Urothelium cell line (cell line): ENCODE measurements around the gene ASCL3.
"Not testable (repeated sequence)": the region's sequence is repeated elsewhere in the genome, so short reads cannot be mapped to it uniquely, and the experiment has no call there.

Experiments used
- DNase-seq: peaks from one replicate; pipeline ENCODE4 v3.0.0; 2011; ENCODE audit warnings: low spot score, mixed read lengths
- FAIRE-seq: peaks from 2 replicates; lab custom pipeline; 2011; peaks lifted over from hg19 to GRCh38; lab: Jason Lieb, UNC

The ASCL3 gene

GRCh38 chr11:8948886-8949285 is 6.1 kb upstream of the ASCL3 start:
- no peak for DNase-seq
- no peak for FAIRE-seq

- FAIRE-seq (no peak), DNase-seq (no peak)
Measured at GRCh38 chr11:8947230-8947943, 4.6 kb upstream of the ASCL3 start.

GRCh38 chr11:8941341-8942103 is 1.3 kb downstream of the ASCL3 start:
- DNase-seq = no peak
- no peak for FAIRE-seq

- no peak for FAIRE-seq
- DNase-seq = no peak
Measured at GRCh38 chr11:8937659-8938058, 5.2 kb downstream of the ASCL3 start.

- no peak for DNase-seq
- no peak for FAIRE-seq
Measured at GRCh38 chr11:8937159-8937558, 5.7 kb downstream of the ASCL3 start.

- FAIRE-seq = not testable (repeated sequence)
Measured at GRCh38 chr11:8935789-8936188, 7.0 kb downstream of the ASCL3 start.

GRCh38 chr11:8934742-8935488 is 7.9 kb downstream of the ASCL3 start:
- FAIRE-seq (peak; percentile 87), DNase-seq (peak; percentile 62)

More at GRCh38 chr11:8935789-8936188, 7.0 kb downstream of the ASCL3 start:
- DNase-seq = not testable (repeated sequence)

- FAIRE-seq = no peak
Measured at GRCh38 chr11:8933931-8934330, 8.9 kb downstream of the ASCL3 start.

GRCh38 chr11:8932564-8933180 is 10.1 kb downstream of the ASCL3 start, which contains the start of gene C11orf16:
Gene C11orf16, minus strand, starts transcription at chr11:8932947. Its CDS starts 639 bp downstream, at chr11:8932308.
- DNase-seq (no peak), FAIRE-seq (no peak)

More at GRCh38 chr11:8933931-8934330, 8.9 kb downstream of the ASCL3 start:
- no peak for DNase-seq

GRCh38 chr11:8930456-8931175 is 12.2 kb downstream of the ASCL3 start:
- no peak for FAIRE-seq
- DNase-seq = no peak

GRCh38 chr11:8928981-8929615 is 13.7 kb downstream of the ASCL3 start:
- DNase-seq = no peak
- FAIRE-seq = no peak

GRCh38 chr11:8928205-8928604 is 14.6 kb downstream of the ASCL3 start:
- no peak for FAIRE-seq
- DNase-seq = no peak

GRCh38 chr11:8927233-8927632 is 15.6 kb downstream of the ASCL3 start:
- FAIRE-seq (no peak), DNase-seq (no peak)

- no peak for DNase-seq
- FAIRE-seq = no peak
Measured at GRCh38 chr11:8926236-8926635, 16.6 kb downstream of the ASCL3 start.

- no peak for DNase-seq
- FAIRE-seq = no peak
Measured at GRCh38 chr11:8925711-8926110, 17.1 kb downstream of the ASCL3 start.

GRCh38 chr11:8922691-8923090 is 20.1 kb downstream of the ASCL3 start:
- no peak for FAIRE-seq
- DNase-seq = no peak

- FAIRE-seq (no peak), DNase-seq (peak; percentile 87)
Measured at GRCh38 chr11:8917157-8917825, 25.5 kb downstream of the ASCL3 start.

- no peak for DNase-seq
- no peak for FAIRE-seq
Measured at GRCh38 chr11:8914661-8915018, 28.2 kb downstream of the ASCL3 start.

GRCh38 chr11:8913961-8914660 is 28.7 kb downstream of the ASCL3 start:
- DNase-seq (peak; percentile 54), FAIRE-seq (peak; percentile 42)
